Measurements from ENCODE around the gene SH3GLB1. TPM values are rescaled to one million over a fixed set of nuclear protein-coding genes. Genes with fewer than 3 reads are reported as not detected.

The SH3GLB1 gene
- total and polyA plus RNA-seq, 9 of the 15 experiments (the other 6 are each of a cell fraction or from before 2014, with no cell fraction given), result 8.6 to 34.2 (median 24.2) TPM

DNA sequence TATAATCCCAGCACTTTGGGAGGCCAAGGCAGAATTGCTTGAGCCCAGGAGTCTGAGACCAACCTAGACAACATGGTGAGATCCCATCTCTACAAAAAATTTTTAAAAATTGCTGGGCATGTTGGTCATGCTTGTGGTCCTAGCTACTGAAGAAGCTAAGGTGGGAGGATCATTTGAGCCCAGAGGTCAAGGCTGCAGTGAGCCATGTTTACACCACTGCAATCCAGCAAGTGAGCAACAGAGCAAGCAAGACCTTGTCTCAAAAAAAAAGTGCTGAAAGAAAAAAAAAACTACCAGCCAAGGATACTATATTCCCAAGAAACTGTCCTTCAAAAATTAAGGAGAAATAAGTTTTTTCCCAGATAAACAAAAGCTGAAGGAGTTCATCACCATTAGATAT is 78.1 kb downstream of the SH3GLB1 start (continued):
- no peak for TF ChIP-seq ZNF253 (CRISPR knock-in tag; conservative IDR thresholded peaks at IDR 0.05)

DNA sequence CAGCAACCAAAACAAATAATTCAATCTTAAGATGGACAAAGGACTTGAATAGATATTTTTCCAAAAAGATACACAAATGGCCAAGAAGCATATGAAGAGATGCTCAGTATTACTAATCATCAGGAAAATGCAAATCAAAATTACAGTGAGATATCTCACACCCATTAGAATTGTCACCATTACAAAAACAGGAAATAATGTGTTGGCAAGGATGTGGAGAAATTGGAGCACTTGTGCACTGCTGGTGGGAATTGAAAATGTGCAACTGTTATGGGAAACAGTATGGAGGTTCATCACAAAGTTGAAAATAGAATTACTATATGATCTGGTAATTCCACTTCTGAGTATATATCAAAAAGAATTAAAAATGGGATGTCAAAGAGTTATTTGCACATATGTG is 83.2 kb downstream of the SH3GLB1 start:
- in situ Hi-C loops (cut with MboI) (no loop called here), intact Hi-C loops (cut with micrococcal nuclease) (loop anchor here (10.0 kb wide), 1 partner anchor 177 kb away; no protein-coding TSS in a partner anchor)
- CTCF ChIA-PET (ENCODE audit: low intra/inter-chr PET ratio), result no interaction called here
- Histone ChIP-seq H3K4me1 (replicated peaks in 1 of 2; ENCODE audit: control insufficient read depth in 2 of 2, insufficient read depth in 2 of 2, low read length in 2 of 2) (peaks cover 4 to 26% of the 10 kb centered on the region in 2 experiments), H3K79me2 (ENCODE audit: control insufficient read depth, insufficient read depth, low read length) (no peaks in the 10 kb centered on the region), H3K9me1 (ENCODE audit: control insufficient read depth, insufficient read depth, low read length) (no peaks in the 10 kb centered on the region), H3K27me3 (ENCODE audit: control insufficient read depth in 2 of 2, insufficient read depth in 2 of 2, low read length in 2 of 2) (no peaks in the 10 kb centered on the region), H3K9ac (ENCODE audit: insufficient read depth in 1 of 2, low read depth in 2 of 2, low read length in 2 of 2) (no peak overlapping the region), H2AFZ (ENCODE audit: low read depth, low read length) (no peak overlapping the region), H3K36me3 (ENCODE audit: control insufficient read depth, insufficient read depth, low read length) (no peaks in the 10 kb centered on the region), H3K27ac (ENCODE audit: extremely low read depth, low read depth, low read length) (no peak overlapping the region), H3K4me3 (no peak overlapping the region), H4K20me1 (replicated peaks; ENCODE audit: control insufficient read depth, insufficient read depth, low read length) (no peaks in the 10 kb centered on the region), H3K9me3 (replicated peaks; ENCODE audit: control insufficient read depth, insufficient read depth, low read depth, low read length) (no peaks in the 10 kb centered on the region), H3K4me2 (ENCODE audit: insufficient read depth, low read length) (no peak overlapping the region)
- POLR2A ChIA-PET, result no interaction called here
- FAIRE-seq (no peak), ATAC-seq (no peak), DNase-seq (ENCODE audit: extremely low read depth in 1 of 4, low spot score in 3 of 4) (no peak)
- no TSS peak for BruUV-seq (replicated peaks)
- TF ChIP-seq, protein P1, sequence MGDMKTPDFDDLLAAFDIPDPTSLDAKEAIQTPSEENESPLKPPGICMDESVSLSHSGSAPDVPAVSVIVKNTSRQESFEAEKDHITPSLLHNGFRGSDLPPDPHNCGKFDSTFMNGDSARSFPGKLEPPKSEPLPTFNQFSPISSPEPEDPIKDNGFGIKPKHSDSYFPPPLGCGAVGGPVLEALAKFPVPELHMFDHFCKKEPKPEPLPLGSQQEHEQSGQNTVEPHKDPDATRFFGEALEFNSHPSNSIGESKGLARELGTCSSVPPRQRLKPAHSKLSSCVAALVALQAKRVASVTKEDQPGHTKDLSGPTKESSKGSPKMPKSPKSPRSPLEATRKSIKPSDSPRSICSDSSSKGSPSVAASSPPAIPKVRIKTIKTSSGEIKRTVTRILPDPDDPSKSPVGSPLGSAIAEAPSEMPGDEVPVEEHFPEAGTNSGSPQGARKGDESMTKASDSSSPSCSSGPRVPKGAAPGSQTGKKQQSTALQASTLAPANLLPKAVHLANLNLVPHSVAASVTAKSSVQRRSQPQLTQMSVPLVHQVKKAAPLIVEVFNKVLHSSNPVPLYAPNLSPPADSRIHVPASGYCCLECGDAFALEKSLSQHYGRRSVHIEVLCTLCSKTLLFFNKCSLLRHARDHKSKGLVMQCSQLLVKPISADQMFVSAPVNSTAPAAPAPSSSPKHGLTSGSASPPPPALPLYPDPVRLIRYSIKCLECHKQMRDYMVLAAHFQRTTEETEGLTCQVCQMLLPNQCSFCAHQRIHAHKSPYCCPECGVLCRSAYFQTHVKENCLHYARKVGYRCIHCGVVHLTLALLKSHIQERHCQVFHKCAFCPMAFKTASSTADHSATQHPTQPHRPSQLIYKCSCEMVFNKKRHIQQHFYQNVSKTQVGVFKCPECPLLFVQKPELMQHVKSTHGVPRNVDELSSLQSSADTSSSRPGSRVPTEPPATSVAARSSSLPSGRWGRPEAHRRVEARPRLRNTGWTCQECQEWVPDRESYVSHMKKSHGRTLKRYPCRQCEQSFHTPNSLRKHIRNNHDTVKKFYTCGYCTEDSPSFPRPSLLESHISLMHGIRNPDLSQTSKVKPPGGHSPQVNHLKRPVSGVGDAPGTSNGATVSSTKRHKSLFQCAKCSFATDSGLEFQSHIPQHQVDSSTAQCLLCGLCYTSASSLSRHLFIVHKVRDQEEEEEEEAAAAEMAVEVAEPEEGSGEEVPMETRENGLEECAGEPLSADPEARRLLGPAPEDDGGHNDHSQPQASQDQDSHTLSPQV (IDR thresholded peaks at IDR 0.05), result no peak
- TF ChIP-seq CBFA2T3 (IDR thresholded peaks at IDR 0.05), result no peak
- no peak for TF ChIP-seq ZFP30 (CRISPR knock-in tag; IDR thresholded peaks at IDR 0.05; ENCODE audit: borderline replicate concordance)
- TF ChIP-seq, protein P2, sequence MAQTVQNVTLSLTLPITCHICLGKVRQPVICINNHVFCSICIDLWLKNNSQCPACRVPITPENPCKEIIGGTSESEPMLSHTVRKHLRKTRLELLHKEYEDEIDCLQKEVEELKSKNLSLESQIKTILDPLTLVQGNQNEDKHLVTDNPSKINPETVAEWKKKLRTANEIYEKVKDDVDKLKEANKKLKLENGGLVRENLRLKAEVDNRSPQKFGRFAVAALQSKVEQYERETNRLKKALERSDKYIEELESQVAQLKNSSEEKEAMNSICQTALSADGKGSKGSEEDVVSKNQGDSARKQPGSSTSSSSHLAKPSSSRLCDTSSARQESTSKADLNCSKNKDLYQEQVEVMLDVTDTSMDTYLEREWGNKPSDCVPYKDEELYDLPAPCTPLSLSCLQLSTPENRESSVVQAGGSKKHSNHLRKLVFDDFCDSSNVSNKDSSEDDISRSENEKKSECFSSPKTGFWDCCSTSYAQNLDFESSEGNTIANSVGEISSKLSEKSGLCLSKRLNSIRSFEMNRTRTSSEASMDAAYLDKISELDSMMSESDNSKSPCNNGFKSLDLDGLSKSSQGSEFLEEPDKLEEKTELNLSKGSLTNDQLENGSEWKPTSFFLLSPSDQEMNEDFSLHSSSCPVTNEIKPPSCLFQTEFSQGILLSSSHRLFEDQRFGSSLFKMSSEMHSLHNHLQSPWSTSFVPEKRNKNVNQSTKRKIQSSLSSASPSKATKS (CRISPR knock-in tag; IDR thresholded peaks at IDR 0.05), result no peak
- TF ChIP-seq ZFPM2 (CRISPR knock-in tag; IDR thresholded peaks at IDR 0.05), result no peak
- TF ChIP-seq GTF2F1 (IDR thresholded peaks at IDR 0.05; ENCODE audit: low read depth, low read length), result no peak
- no peak for TF ChIP-seq MTA2 (IDR thresholded peaks at IDR 0.05; ENCODE audit: low read depth)
- no peak for TF ChIP-seq ZNF384 (IDR thresholded peaks at IDR 0.05; ENCODE audit: low read depth, low read length)
- TF ChIP-seq, protein P3, sequence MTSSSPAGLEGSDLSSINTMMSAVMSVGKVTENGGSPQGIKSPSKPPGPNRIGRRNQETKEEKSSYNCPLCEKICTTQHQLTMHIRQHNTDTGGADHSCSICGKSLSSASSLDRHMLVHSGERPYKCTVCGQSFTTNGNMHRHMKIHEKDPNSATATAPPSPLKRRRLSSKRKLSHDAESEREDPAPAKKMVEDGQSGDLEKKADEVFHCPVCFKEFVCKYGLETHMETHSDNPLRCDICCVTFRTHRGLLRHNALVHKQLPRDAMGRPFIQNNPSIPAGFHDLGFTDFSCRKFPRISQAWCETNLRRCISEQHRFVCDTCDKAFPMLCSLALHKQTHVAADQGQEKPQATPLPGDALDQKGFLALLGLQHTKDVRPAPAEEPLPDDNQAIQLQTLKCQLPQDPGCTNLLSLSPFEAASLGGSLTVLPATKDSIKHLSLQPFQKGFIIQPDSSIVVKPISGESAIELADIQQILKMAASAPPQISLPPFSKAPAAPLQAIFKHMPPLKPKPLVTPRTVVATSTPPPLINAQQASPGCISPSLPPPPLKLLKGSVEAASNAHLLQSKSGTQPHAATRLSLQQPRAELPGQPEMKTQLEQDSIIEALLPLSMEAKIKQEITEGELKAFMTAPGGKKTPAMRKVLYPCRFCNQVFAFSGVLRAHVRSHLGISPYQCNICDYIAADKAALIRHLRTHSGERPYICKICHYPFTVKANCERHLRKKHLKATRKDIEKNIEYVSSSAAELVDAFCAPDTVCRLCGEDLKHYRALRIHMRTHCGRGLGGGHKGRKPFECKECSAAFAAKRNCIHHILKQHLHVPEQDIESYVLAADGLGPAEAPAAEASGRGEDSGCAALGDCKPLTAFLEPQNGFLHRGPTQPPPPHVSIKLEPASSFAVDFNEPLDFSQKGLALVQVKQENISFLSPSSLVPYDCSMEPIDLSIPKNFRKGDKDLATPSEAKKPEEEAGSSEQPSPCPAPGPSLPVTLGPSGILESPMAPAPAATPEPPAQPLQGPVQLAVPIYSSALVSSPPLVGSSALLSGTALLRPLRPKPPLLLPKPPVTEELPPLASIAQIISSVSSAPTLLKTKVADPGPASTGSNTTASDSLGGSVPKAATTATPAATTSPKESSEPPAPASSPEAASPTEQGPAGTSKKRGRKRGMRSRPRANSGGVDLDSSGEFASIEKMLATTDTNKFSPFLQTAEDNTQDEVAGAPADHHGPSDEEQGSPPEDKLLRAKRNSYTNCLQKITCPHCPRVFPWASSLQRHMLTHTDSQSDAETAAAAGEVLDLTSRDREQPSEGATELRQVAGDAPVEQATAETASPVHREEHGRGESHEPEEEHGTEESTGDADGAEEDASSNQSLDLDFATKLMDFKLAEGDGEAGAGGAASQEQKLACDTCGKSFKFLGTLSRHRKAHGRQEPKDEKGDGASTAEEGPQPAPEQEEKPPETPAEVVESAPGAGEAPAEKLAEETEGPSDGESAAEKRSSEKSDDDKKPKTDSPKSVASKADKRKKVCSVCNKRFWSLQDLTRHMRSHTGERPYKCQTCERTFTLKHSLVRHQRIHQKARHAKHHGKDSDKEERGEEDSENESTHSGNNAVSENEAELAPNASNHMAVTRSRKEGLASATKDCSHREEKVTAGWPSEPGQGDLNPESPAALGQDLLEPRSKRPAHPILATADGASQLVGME (CRISPR knock-in tag; IDR thresholded peaks at IDR 0.05), result no peak
- TF ChIP-seq ZNF134 (CRISPR knock-in tag; conservative IDR thresholded peaks at IDR 0.05), result no peak

All from K562 (cell line).